H1 (cell line): Measurements from ENCODE around the gene BRIP1.

Source experiments
- CBX8 ChIP-seq: fragments of 300-800, 300-1000 bp; sonication (generic); IDR thresholded peaks from 2 replicates; pipeline ENCODE4 v1.7.1; 2016; ENCODE audit warnings: low read depth, low read length, borderline replicate concordance
- CREB1 ChIP-seq: IDR thresholded peaks from 2 replicates; pipeline ENCODE4 v1.6.1; 2012; ENCODE audit warnings: inconsistent platforms
- CTCF ChIP-seq, 3 experiments: IDR thresholded peaks; 1 replicate in 2 of 3; 2 replicates in 1 of 3; pipeline versions ENCODE4 v1.5.1 to v1.6.1; 2011; ENCODE audit warnings: low read length in 3 of 3, mild to moderate bottlenecking in 3 of 3, inconsistent platforms in 2 of 3, low read depth in 1 of 3, moderate library complexity in 1 of 3; ENCODE audit not compliant: insufficient read depth in 1 of 3; ENCODE audit errors: control extremely low read depth in 1 of 3
- EZH2 ChIP-seq: fragments of 200-600 bp; sonication (generic); IDR thresholded peaks from 2 replicates; pipeline ENCODE4 v1.7.1; 2012; ENCODE audit warnings: low read depth, mild to moderate bottlenecking, moderate library complexity, low read length, inconsistent platforms; ENCODE audit not compliant: severe bottlenecking
- KDM1A ChIP-seq: fragments of 200-600, 300-600 bp; sonication (generic); IDR thresholded peaks from 2 replicates; pipeline ENCODE4 v1.7.1; 2016; ENCODE audit warnings: mild to moderate bottlenecking, low read length, borderline replicate concordance
- POU5F1 ChIP-seq: IDR thresholded peaks from 2 replicates; pipeline ENCODE4 v1.6.1; 2011; ENCODE audit warnings: low read depth, mild to moderate bottlenecking, low read length, moderate library complexity
- SIN3A ChIP-seq, 2 experiments: IDR thresholded peaks in 1 of 2; conservative IDR thresholded peaks in 1 of 2; 2 replicates each; pipeline ENCODE4 v1.6.1; 2011 to 2012; ENCODE audit warnings: low read length in 2 of 2, improper control_type of control experiment in 1 of 2, low read depth in 1 of 2, mild to moderate bottlenecking in 1 of 2
- SIX5 ChIP-seq: IDR thresholded peaks from 2 replicates; pipeline ENCODE4 v1.6.1; 2011; ENCODE audit warnings: mild to moderate bottlenecking, low read depth, low read length

GRCh38 chr17:61756561-61756960, 106.8 kb downstream of the BRIP1 start:
- TF ChIP-seq CREB1, result no peak
- TF ChIP-seq SIX5, result no peak
- no peak for TF ChIP-seq EZH2
- no peak for TF ChIP-seq SIN3A (conservative IDR thresholded peaks at IDR 0.05 in 1 of 2, IDR thresholded peaks at IDR 0.05 in 1 of 2; ENCODE audit: low read depth in 1 of 2, low read length in 2 of 2)
- TF ChIP-seq CTCF (IDR thresholded peaks at IDR 0.05; ENCODE audit: control extremely low read depth in 1 of 3, insufficient read depth in 1 of 3, low read depth in 1 of 3, low read length in 3 of 3), result no peak
- TF ChIP-seq POU5F1, result no peak
- TF ChIP-seq KDM1A, result no peak
- no peak for TF ChIP-seq CBX8
